Panc1 (cell line): ENCODE data around the gene RILPL1. TPM values are rescaled to one million over a fixed set of nuclear protein-coding genes. Genes with fewer than 3 reads are reported as not detected.
A peak's percentile ranks its signal among the peaks of the same experiment; 100 is the strongest.

Source experiments
- ATAC-seq: fragments of 200-7000 bp; cut with Tn5 transposase; 2 replicates; pipeline ENCODE4 v1.9.1; 2020; ENCODE audit warnings: mild to moderate bottlenecking, moderate library complexity
- BruUV-seq: library from RNA; stranded (reverse); fragments of 400-500 nt; replicated peaks from 2 replicates; lab custom pipeline; 2021; lab: Mats Ljungman, UMichigan
- CTCF ChIA-PET: fragments of 300-600 bp; sonication (Branson Sonifier 250); formaldehyde crosslinking; loops from one replicate; lab custom pipeline; 2022; ENCODE audit warnings: antibody characterized with exemption; lab: Charles Lee
- POLR2A ChIA-PET: fragments of 300-600 bp; sonication (Branson Sonifier 250); formaldehyde crosslinking; loops from one replicate; lab custom pipeline; 2022; ENCODE audit warnings: antibody characterized with exemption; lab: Charles Lee
- DNase-seq: peaks from one replicate; pipeline ENCODE4 v3.0.0-alpha.2; 2010; ENCODE audit warnings: low read depth, low spot score
- H3K27ac ChIP-seq: 2 replicates; pipeline ENCODE4 v1.5.1; 2011; ENCODE audit warnings: mild to moderate bottlenecking, low read length, inconsistent platforms
- H3K27me3 ChIP-seq: fragments of 200-500 bp; sonication (Bioruptor generic); 2 replicates; pipeline ENCODE4 v1.6.0; 2014; ENCODE audit warnings: low read length, inconsistent platforms; ENCODE audit not compliant: control insufficient read depth, insufficient read depth
- H3K36me3 ChIP-seq: fragments of 200-500 bp; sonication (Bioruptor generic); 2 replicates; pipeline ENCODE4 v1.5.1; 2014; ENCODE audit warnings: inconsistent platforms, mild to moderate bottlenecking, low read length, moderate library complexity; ENCODE audit not compliant: control insufficient read depth, insufficient read depth
- H3K4me1 ChIP-seq: 2 replicates; pipeline ENCODE4 v1.5.1; 2011; ENCODE audit warnings: inconsistent platforms, mild to moderate bottlenecking, low read length, moderate library complexity; ENCODE audit not compliant: control insufficient read depth, insufficient read depth
- H3K4me3 ChIP-seq, 2 experiments: 2 replicates each; pipeline ENCODE4 v1.5.1; 2011 to 2012; ENCODE audit warnings: low read depth in 2 of 2, low read length in 2 of 2, mild to moderate bottlenecking in 2 of 2, inconsistent platforms in 1 of 2, moderate library complexity in 1 of 2
- H3K9me3 ChIP-seq: fragments of 200-500 bp; sonication (Bioruptor generic); 2 replicates; pipeline ENCODE4 v1.5.1; 2014; ENCODE audit warnings: low read depth, mild to moderate bottlenecking, inconsistent platforms, low read length, moderate library complexity; ENCODE audit not compliant: control insufficient read depth, insufficient read depth
- CTCF ChIP-seq: fragments of 450-650 bp; IDR thresholded peaks from 2 replicates; pipeline ENCODE4 v1.5.1; 2017; ENCODE audit warnings: mild to moderate bottlenecking
- POLR2AphosphoS5 ChIP-seq: IDR thresholded peaks from 2 replicates; pipeline ENCODE4 v1.6.1; 2012; ENCODE audit warnings: mild to moderate bottlenecking, low read depth, low read length, moderate library complexity
- REST ChIP-seq, 2 experiments: IDR thresholded peaks; 2 replicates each; pipeline ENCODE4 v1.6.1; 2011 to 2012; ENCODE audit warnings: low read depth in 2 of 2, control low read depth in 1 of 2, low read length in 1 of 2, mild to moderate bottlenecking in 1 of 2, moderate library complexity in 1 of 2; ENCODE audit not compliant: insufficient read depth in 1 of 2
- SIN3A ChIP-seq: IDR thresholded peaks from 2 replicates; pipeline ENCODE4 v1.6.1; 2012; ENCODE audit warnings: low read depth, mild to moderate bottlenecking, low read length, moderate library complexity, borderline replicate concordance; ENCODE audit not compliant: insufficient read depth
- TCF7L2 ChIP-seq: IDR thresholded peaks from 2 replicates; pipeline ENCODE4 v1.6.1; 2011; ENCODE audit warnings: mild to moderate bottlenecking, low read depth, low read length, inconsistent platforms
- in situ Hi-C: cut with HindIII; loops from 2 replicates; pipeline ENCODE4 v1.10.0; 2016; ENCODE audit warnings: low sequenced_read_pairs, low pct_unique_long_range_greater_than_20kb
- intact Hi-C: fragments of 100-400 bp; cut with micrococcal nuclease; formaldehyde crosslinking; loops from one replicate; pipeline ENCODE4 v1.10.0; 2022; ENCODE audit not compliant: unreplicated experiment
- total RNA-seq: library from RNA; stranded (reverse); gene quantifications from one replicate; pipeline ENCODE4 v1.2.1, GENCODE V29; 2021; ENCODE audit not compliant: unreplicated experiment

RILPL1 gene
- total RNA-seq, 1 experiment from 2014 or later, result 16.2 TPM

- intact Hi-C loops, result no loop called here
- ChIA-PET POLR2A (interaction anchor here (0.5 to 0.6 kb wide), 2 partner anchors 44 to 58 kb away, joined by 3 read pairs; no protein-coding TSS in a partner anchor), CTCF (interaction anchor here (0.6 kb wide), 1 partner anchor 69 kb away, joined by 4 read pairs; no protein-coding TSS in a partner anchor)
- Histone ChIP-seq H3K27me3 (no peaks in the 10 kb centered on the region), H3K36me3 (peaks cover 3% of the 10 kb centered on the region), H3K9me3 (no peaks in the 10 kb centered on the region), H3K27ac (no peak overlapping the region), H3K4me3 (no peak overlapping the region), H3K4me1 (peaks cover 4% of the 10 kb centered on the region; the same call in 1 of the 2 replicates)
- DNase-seq (no peak), ATAC-seq (no peak)
- in situ Hi-C loops, result no loop called here
- BruUV-seq, result no TSS peak
- TF ChIP-seq SIN3A, result no peak
- no peak for TF ChIP-seq CTCF
- TF ChIP-seq TCF7L2, result no peak
- TF ChIP-seq REST (IDR thresholded peaks at IDR 0.05; ENCODE audit: insufficient read depth in 1 of 2, low read depth in 2 of 2, low read length in 1 of 2), result no peak
- TF ChIP-seq POLR2AphosphoS5, result no peak
Measured at GRCh38 chr12:123520567-123521474, 12.7 kb downstream of the RILPL1 start.

- intact Hi-C loops, result no loop called here
- no TSS peak for BruUV-seq
- ChIA-PET POLR2A (no interaction called here), CTCF (no interaction called here)
- peaks cover 4% of the 10 kb centered on the region; the same call in 1 of the 2 replicates for H3K4me1 ChIP-seq
- TF ChIP-seq SIN3A (no peak), POLR2AphosphoS5 (no peak), TCF7L2 (no peak), CTCF (no peak), REST (IDR thresholded peaks at IDR 0.05; ENCODE audit: insufficient read depth in 1 of 2, low read depth in 2 of 2, low read length in 1 of 2) (no peak)
- no peak overlapping the region for H3K4me3 ChIP-seq
- H3K27ac ChIP-seq, result no peak overlapping the region
- no peak for DNase-seq
- ATAC-seq, result peak; percentile 47; the same call in 1 of the 2 replicates
- in situ Hi-C loops, result no loop called here
- H3K27me3 ChIP-seq, result no peaks in the 10 kb centered on the region
- no peaks in the 10 kb centered on the region for H3K9me3 ChIP-seq
- H3K36me3 ChIP-seq, result peaks cover 3% of the 10 kb centered on the region
Measured at GRCh38 chr12:123519141-123520001, 14.1 kb downstream of the RILPL1 start.
